CD4-positive, alpha-beta T cell treated with Interleukin-4 for 4 hours (primary cell): Measurements from ENCODE around the gene NUTM2B.
"Not testable (repeated sequence)": the region's sequence is repeated elsewhere in the genome, so short reads cannot be mapped to it uniquely, and the experiment has no call there.

Experiments
- DNase-seq: peaks from one replicate; pipeline ENCODE4 v3.0.0-alpha.2; 2020

The NUTM2B gene, protein sequence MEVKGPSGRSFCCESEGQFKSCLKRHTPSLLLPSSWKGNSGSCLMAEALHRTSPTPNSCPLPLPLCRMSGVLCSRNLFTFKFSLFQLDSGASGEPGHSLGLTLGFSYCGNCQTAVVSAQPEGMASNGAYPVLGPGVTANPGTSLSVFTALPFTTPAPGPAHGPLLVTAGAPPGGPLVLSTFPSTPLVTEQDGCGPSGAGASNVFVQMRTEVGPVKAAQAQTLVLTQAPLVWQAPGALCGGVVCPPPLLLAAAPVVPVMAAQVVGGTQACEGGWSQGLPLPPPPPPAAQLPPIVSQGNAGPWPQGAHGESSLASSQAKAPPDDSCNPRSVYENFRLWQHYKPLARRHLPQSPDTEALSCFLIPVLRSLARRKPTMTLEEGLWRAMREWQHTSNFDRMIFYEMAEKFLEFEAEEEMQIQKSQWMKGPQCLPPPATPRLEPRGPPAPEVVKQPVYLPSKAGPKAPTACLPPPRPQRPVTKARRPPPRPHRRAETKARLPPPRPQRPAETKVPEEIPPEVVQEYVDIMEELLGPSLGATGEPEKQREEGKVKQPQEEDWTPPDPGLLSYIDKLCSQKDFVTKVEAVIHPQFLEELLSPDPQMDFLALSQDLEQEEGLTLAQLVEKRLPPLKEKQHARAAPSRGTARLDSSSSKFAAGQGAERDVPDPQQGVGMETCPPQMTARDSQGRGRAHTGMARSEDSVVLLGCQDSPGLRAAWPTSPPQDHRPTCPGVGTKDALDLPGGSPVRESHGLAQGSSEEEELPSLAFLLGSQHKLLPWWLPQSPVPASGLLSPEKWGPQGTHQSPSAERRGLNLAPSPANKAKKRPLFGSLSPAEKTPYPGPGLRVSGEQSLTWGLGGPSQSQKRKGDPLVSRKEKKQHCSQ

DNA sequence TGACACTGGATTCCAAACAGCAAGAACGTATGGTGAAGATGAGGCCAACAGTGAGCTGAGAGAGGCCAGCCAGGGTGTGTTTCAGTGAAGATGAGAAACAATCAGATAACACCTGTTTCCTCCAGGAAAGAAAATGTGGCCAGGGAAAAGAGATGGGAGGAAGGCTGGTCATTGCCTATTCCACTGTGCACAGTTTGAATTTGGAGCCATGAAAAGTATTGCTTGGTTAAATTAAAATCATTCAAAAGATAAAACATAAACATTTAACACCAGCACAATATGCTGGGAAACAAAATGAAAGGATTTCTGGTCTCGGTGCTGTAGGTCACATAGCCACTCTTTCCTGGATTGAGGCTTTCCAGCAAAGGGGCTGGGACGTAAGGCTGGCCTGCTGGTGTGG is at the start of gene NUTM2B:
TSS of gene NUTM2B (plus strand) at position 301 of the 400 bp plus-strand sequence. CDS start 383 bp downstream, outside the sequence.
- not testable (repeated sequence) for DNase-seq

- not testable (repeated sequence) for DNase-seq
These were observed 39.7 kb upstream of the NUTM2B start for GRCh38 chr10:79663287-79663686.

- not testable (repeated sequence) for DNase-seq
These were observed 38.3 kb upstream of the NUTM2B start for GRCh38 chr10:79664686-79665085.

- DNase-seq, result not testable (repeated sequence)
These were observed 33.7 kb upstream of the NUTM2B start for GRCh38 chr10:79669248-79669788.

- DNase-seq, result not testable (repeated sequence)
These were observed 28.1 kb upstream of the NUTM2B start for GRCh38 chr10:79674878-79675277.

GRCh38 chr10:79683026-79683883 is 19.8 kb upstream of the NUTM2B start:
- not testable (repeated sequence) for DNase-seq

- DNase-seq, result not testable (repeated sequence)
These were observed 18.9 kb upstream of the NUTM2B start for GRCh38 chr10:79683884-79684720.

DNA sequence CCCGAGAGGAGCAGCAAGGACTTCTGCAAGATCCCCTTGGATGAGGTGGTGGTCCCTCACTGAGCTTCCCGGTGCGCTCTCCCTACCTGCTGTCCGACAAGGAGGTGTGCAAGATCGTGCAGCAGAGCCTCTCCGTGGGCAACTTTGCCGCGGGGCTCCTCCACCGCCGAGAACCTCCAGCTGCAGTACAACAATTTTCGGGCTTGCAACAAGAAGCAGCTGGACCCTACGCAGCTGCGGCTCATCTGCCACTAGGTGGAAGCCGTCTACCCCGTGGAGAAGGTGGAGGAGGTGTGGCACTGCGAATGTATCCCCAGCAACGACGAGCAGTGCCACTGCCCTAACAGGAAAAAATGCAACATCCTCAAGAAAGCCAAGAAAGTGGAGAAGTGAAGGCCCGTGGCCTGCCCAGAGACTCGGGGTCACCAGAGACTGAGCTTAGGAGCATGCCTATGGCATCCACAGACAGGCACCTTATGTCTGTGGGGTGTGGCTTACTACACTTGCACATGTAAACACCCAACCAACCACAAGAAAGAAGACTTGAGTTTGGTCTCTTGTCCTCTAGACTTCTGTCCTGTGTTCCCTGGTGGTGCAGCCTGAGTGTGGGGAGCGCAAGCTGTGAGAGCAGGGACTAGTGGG is 17.9 kb upstream of the NUTM2B start:
- peak; percentile 45 for DNase-seq

GRCh38 chr10:79686595-79686994 is 16.4 kb upstream of the NUTM2B start:
- DNase-seq, result not testable (repeated sequence)

GRCh38 chr10:79687406-79688150 is 15.4 kb upstream of the NUTM2B start:
- not testable (repeated sequence) for DNase-seq

DNA sequence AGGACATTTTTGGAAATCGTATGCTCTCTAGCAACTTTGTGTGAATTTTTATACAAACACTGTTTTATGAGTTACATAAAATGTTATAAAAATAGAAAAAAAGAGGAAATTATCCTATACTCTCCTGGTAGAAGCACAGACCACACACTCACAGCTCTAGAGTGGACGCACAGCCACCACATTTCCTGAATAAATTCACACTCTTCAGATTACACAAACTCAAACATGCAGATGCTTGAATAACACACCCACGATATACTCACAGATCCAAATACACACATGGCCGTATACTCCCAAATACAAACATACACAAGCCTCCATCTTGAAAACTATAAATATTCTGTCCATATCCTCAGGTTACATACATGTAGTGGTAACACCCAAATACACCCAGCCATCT is 14.2 kb upstream of the NUTM2B start:
- DNase-seq, result not testable (repeated sequence)

DNA sequence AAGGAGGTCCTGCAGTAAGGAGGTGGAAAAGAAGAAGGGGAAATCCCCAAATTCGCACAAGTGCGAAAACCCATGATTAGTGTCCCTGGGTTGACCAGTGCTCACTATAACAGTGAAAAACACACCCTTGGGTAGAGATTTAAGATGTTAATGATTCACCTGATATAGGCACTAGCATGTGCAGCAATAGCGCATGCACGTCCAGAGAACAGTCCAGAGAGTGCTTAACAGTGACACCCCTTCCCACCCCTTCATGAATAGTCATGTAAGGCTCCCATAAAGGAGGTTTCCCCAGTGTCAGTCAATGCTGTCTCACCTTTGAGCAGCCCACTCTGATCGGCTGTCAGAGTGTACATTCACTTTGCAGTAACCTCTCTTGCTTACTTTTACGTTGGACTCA is 6.4 kb upstream of the NUTM2B start:
- DNase-seq, result not testable (repeated sequence)

- DNase-seq, result not testable (repeated sequence)
These were observed 5.9 kb upstream of the NUTM2B start for GRCh38 chr10:79697141-79697540.

DNA sequence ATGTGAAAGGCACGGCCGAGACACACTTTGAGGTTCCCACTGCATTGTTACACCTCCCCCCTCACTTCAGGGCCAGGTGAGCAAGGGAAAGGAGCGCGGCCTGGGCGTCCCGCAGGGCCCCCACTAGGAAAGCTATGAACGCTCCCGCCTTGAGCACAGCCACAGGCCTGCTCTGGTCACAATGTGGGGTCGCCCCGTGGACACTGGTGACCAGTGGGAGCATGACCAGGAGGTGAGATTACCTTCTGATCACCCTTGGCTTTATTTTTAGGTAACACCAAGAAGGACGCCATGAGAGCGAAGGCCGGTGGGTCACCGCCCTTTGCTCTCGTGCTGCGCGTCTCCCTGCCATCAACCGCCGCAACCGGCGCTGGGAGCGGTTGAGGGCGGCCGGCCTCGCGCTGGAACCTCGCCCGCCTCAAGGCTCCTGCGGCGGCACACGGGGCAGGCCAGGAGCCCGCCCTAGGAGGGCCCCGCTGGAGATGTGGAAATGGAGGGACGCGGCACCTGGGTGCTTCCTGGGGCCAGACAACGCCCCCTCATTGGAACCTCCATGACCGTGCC is 2.6 kb upstream of the NUTM2B start:
- DNase-seq, result not testable (repeated sequence)

- not testable (repeated sequence) for DNase-seq
These were observed 4.0 kb downstream of the NUTM2B start for GRCh38 chr10:79707017-79707416.

- DNase-seq, result not testable (repeated sequence)
These were observed 11.9 kb downstream of the NUTM2B start for GRCh38 chr10:79714976-79715375.

- DNase-seq, result not testable (repeated sequence)
These were observed 14.0 kb downstream of the NUTM2B start for GRCh38 chr10:79716917-79717579.

DNA sequence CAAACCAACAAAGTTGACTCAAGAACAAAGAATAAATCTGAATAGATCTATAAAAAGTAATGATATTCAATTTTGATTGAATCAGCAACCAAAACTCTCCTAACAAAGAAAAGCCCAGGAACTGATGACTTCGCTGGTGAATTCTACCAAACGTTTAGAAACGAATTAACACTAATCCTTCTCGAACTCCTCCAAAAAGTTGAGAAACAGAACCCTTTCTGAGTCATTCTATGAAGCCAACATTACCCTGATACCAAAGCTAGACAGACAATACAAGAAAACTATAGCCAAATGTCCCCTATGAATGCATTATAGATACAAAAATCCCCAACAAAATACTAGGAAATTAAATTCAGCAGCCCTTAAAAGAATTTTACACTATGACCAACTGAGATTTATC is 17.0 kb downstream of the NUTM2B start:
- DNase-seq, result not testable (repeated sequence)

GRCh38 chr10:79726620-79727019 is 23.6 kb downstream of the NUTM2B start:
- peak; percentile 2 for DNase-seq
